DMS53 (cell line): Measurements from ENCODE around the gene KRCC1.
"Not testable (repeated sequence)": the region's sequence is repeated elsewhere in the genome, so short reads cannot be mapped to it uniquely, and the experiment has no call there.

Experiments
- DNase-seq: peaks from one replicate; lab custom pipeline; 2025; lab: John Stamatoyannopoulos, UW

KRCC1 gene

DNA sequence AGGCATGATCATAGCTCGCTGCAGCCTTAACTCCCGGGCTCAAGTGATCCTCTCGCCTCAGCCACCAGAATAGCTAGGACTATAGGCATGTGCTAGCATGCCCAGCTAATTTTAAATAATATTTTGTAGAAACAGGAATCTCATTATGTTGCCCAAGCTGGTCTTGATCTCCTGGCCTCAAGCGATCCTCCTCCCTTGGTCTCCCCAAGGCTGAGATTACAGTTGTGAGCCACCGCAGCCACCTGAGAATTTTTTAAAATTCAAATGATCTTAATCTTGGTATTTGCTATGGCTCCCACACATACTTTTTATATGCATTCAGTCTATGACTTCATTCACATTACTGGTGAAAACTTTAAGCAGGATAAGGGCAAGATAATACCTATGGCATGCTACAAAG, 13.1 kb downstream of the KRCC1 start:
- no peak for DNase-seq

DNA sequence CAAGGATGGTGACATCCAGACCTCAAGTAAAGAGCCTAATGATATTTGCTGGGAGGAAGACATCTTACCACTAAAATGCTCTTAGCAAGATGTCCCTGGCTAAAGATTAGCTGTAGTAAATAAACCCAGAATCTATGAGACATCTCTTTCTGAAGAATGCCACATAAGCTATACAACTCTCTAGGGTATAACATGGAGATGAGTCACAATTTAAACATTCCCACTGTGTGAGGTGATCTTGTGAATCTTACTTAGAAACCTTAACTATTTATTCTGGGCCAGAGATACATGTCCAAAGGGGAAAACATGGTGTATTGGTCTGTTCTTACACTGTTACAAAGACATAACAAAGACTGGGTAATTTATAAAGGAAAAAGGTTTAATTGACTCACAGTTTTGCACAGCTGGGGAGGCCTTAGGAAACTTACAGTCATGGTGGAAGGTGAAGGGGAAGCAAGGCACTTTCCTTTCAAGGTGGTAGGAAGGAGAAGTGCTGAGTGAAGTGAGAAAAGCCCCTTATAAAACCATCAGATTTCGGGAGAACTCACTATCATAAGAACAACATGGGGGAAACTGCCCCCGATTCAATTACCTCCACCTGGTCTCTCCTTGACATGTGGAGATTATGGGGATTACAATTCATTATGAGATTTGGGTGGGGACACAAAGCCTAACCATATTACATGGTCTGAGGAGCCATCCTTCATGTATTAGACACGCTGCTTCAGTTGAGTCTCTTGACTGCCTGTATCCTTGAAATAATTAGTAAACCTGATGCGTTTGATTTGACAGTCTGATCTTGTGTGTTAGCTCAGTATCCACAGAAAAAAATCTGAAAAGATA, 17.1 kb downstream of the KRCC1 start:
- peak; percentile 54 for DNase-seq

DNA sequence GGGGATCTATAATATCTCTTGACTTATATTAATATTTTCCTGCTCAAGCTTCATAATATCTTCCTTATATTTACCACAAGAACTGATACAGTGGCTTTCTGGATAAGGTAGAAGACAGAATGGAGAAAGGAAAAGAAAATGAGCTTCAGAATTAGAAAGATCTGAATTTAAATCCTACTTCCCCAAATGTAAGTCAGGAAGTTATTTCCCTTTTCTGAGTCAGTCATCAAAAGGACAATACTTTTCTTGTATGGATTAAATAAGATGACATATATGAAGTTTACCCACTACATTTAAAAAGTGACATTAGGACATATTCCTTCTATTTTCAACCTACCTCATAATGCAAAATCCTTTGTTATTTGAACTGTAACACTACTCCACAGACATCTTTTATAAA, 19.0 kb downstream of the KRCC1 start:
- no peak for DNase-seq

DNA sequence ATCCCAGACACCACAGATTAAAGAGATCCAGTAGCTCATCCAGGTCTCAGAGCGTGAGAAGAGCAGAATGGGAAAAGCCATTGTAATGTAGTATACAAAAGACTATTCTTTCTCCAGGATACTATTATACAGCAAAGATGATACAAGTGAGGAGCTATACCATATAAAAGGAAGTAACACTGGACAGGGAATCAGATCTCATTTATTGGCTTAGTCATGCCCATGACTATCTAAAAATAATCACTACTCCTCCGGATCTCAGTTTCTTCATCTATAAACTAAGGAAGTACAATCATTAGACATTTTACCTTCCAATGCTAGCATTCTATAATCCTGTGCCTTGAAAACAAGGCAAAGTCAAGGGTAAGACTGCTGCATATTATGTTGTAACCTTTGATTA, 19.4 kb downstream of the KRCC1 start:
- no peak for DNase-seq

DNA sequence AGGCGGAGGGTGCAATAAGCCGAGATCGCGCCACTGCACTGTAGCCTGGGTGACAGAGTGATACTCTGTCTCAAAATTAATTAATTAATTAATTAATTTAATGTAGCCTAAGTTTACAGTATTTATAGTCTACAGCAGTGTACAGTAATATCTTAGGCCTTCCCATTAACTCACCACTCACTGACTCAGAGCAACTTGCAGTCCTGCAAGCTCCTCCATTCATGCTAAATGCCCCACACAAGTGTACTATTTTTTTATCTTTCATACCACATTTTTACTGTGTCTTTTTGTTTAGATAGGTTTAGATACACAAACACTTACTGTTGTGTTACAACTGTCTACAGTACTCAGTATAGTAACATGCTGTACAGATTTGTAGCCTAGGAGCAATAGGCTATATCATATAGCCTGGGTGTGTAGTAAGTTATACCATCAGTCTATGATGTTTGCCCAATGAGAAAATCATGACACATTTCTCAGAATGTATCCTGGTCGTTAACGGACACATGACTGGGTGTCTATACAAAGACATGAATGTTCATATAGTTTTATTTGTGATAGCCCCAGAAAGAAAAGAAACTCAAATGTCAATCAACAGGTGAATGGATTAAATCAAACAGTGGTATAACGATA, 23.4 kb downstream of the KRCC1 start:
- DNase-seq = no peak

DNA sequence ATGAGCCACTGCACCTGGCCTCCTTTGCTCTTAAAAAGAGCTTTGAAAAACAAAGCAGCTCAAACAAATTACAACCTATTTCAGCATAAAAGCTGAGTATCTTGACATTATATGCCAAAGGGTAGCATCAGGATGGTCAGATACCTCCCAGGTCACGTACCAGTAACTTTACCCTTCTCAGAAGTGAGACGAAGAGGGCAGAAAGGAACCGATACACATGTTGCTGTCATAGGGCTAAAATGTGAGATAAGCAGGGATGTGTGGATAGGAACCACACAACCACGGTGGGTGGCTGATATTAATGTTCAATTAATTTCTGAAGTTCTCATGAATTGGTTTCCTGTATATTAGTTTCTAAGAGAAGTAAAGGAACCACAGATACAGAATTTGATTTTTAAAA, 26.7 kb downstream of the KRCC1 start:
- no peak for DNase-seq

DNA sequence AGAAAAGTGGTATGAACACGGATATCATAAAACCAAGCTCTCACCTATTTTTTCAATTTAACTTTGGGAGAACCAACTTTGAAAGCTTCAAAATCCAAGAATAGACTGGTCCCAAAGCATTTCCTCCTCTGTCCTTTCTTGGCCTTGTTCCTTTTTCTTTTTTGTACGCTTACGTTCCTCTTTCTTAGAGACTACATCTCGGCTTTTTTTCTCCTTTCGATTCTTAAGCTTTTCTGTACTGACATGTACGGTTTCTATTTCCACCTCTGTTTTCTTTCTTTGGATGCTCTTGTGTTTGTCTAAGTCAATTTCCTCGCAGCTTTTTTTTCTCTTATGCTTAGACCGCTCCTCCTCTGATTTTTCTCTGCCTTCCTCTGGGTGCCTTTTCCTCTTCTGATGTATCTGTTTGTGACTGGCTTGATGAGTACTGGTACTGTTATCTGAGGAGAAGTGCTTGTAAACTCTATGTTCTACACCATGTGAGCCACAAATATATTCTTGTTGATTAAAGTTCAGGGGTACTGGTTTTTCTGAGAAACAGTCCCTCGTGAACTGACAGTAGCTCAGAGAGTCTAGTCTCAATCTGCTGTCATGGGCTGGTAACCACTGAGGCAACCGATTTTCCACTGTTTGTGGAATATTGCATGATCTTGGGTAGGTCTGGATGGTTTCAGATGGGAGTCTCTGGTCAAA, 27.7 kb downstream of the KRCC1 start:
- DNase-seq = no peak

DNA sequence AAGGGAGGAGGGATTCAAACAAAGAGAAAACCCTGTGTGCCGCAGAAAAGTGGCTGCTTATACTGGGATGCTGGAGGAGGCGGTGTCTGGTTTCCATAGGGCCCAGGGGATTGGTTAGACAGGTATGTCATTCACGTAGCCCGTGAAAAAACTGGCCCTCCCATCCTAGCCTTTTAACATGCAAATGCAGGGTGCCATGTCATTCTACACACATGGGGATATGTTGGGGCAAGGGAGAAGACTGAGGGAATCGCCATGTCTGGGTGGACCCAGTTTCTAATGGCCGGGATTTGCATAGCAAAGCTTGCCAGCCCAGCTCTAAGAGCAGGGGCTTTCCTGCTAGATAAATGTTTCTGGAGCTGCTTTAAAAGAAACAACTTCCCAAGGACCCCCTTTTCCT, 31.1 kb downstream of the KRCC1 start:
- no peak for DNase-seq

DNA sequence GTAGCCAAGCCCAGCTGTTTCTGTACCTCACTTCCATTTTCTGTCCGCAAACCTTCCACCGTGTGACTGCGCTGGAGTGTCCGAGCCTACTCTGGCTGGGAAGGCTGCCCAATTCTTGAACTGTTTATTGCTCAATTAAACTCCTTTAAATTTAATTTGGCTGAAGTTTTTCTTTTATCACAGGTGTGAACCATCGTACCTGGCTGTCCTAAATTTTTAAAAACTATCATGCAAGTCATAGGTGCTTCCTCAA, 33.0 kb downstream of the KRCC1 start:
- DNase-seq = no peak

DNA sequence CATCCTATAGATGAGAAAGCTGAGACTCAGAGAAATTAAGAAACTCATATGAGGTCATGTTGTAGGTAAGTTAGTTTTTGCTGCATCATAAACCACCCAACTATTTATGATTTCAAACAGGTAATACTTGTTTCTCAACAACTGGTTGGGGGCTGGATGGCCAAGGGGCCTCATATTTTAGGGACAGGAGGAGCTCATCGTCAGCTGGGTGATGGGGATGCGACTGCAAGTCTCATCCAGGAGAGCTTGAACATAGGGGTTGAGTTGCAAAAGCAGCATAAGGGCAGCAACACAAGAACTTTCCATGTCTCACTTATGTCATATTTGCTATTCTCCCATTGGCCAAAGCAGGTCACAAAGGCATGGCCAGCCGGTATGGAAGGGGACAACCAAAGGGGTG, 35.6 kb downstream of the KRCC1 start:
- no peak for DNase-seq

DNA sequence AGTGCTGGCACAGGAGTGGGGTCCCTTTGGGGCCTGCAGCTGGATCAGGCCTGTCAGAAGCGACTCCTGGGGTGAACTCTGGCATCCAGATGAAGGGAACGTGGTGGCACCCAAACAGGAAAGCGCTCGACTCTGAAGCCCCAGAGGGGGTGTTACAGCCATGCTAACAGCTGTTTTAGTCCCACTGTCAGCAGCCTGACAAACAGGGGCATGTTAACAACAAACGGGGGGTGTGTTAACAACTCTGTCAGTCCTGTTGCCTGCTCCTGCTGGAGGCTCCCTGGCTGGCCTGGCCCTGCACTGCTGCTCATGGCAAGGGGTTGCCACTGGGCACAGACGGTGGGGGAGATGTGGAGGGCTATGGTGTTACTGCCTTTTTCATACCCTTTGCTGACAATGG, 36.7 kb downstream of the KRCC1 start:
- no peak for DNase-seq

DNA sequence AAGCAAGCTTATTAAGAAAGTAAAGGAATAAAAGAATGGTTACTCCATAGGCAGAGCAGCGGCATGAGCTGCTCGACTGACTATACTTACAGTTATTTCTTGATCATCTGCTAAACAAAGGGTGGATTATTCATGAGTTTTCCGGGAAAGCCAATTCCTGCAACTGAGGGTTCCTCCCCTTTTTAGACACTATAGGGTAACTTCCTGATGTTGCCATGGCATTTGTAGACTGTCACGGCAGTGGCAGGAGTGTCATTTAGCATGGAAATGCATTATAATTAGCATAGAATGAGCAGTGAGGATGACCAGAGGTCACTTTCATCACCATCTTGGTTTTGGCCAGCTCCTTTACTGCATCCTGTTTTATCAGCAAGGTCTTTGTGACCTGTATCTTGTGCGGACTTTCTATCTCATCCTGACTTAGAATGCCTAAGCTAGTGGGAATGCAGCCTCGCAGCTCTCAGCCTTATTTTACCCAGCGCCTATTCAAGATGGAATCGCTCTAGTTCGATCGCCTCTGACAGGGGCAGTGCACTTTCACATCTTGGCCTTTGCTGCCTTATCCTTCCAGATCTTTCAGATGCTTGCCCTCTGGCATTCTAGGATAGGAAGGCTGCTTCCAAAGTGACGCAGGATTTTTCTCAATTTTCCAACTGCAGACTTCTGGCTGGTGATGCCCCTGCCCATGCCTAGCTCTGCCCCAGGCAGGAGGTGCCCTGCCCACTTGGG, 37.3 kb downstream of the KRCC1 start:
- not testable (repeated sequence) for DNase-seq

DNA sequence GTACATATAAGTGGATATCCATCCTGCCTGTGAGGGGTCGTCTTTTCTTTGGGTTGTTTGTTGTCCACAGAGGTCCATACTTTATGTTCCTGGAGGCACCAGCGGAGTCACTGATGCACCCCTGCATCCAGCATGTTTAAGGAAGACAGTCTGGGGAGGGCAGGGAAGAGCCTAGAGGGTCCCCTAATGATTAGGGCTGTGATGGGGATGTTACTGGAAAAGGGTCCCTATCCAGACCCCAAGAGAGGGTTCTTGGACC, 37.9 kb downstream of the KRCC1 start:
- DNase-seq = not testable (repeated sequence)

DNA sequence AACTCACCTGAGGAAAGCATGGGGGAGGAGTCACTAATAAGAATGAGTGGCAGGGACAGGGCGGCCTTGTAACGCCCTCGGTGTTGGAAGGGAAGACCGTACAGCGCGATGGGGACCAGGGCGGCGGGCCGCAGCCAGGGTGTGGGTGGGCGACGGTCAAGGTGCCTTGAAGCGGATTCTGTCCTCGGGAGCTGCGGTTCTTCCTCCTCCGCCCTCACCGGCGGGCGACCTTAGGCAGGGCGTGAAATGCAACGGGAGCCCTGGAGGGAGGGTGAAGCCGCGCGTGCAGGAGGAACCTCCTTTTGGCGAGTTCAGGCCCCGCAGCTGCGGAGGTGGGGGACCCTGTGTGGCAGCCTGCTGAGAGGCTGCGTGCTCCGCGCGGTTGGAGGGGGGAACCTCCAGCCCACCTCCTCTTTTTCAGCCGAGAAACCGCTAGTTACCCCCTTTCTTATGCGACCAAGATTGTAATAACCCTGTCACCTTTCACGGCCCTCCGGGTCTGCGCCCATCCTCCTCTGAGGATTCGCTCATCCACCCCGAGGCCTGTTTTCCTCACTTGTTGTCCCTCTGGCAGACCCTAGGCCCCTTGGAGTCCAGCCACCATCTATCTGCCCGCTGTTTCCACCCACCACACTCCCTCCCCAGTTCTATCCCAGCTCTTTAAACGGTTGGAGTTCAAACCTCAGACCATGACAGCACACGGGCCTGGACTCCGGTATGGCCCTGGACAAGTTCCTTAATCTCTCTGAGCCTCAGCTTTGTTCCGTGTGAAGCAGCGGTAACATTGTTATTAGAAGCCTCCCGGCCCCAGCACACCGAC, 38.4 kb downstream of the KRCC1 start:
- DNase-seq = peak; percentile 93

DNA sequence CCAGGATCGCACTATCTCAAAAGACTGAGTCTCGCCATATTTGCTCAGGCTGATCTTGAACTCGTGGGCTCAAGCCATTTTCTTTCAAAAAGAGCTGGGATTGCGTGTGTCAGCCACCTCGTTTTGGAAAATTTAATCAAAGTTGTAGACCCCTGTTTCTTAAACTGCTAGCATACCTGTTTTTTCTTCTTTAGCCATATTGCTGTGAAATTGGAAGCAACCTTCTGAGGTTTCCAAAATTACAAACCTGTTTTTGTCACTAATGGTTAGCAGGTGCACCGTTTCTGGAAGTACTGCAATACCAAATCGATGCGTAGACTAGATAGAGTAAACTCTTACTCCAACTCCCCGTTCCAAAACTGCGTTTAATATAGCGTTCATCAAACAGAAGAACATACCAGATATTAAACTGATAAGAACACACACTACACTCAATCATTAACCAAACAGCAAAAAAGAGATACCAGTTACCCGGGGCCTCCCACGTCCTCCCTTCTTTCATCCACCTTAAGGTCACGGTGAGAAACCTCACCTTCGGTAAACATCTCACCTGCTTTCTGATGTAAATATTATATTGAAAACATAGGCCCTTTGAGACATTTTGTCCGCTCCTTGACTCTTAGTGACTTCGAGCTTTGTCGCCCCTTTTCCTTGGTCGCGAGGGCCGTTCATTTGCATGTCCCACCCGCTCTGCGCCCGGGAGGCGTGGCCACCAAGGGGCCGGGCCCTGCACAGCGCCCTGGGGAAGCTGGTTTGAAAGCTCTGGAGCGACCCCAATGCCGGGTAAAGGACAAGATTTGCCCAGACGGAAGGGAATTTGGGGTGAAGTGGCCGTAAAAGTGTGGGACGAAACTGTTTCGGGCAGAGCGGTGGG, 39.3 kb downstream of the KRCC1 start, which contains the start of gene RNU2-63P:
RNU2-63P (minus strand) TSS at position 462 of the 874 bp plus-strand sequence.
- DNase-seq = peak; percentile 94

DNA sequence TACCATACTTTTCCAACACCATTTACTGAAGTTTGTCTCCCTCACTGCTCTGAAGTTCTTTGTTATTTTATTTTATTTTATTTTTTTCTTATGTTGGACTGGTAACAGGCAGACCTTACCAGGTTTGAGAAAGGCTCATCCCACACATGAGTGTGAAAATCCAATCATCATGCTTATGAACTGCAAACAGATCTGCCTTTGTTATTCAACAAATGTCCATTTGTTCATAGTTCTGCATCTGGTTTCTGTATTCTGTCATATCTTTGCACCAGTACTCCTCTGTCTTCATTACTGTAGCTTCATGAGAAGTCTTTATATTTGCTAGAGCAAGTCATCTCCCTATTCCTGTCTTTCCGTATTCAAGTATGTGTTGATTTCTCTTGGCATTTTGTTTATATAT, 44.6 kb downstream of the KRCC1 start:
- no peak for DNase-seq

DNA sequence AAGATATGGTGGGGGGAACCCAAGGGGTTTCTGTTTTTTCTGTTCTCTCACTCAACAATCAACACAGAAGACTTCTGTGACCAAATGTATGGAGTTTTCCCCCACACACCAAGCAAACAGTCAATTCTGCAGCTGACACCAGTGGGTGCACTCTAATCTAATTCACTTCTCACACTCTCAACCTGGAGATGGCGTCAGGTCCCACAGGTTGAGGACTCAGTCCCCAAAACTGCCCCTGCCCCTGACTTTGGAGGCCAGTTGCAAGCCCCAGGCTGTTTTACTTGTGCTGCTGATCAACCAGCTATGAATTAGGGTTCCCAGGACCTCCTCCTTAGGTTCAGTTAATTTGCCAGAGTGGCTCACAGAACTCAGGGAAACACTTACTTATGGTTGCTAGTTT, 45.4 kb downstream of the KRCC1 start:
- DNase-seq = no peak

DNA sequence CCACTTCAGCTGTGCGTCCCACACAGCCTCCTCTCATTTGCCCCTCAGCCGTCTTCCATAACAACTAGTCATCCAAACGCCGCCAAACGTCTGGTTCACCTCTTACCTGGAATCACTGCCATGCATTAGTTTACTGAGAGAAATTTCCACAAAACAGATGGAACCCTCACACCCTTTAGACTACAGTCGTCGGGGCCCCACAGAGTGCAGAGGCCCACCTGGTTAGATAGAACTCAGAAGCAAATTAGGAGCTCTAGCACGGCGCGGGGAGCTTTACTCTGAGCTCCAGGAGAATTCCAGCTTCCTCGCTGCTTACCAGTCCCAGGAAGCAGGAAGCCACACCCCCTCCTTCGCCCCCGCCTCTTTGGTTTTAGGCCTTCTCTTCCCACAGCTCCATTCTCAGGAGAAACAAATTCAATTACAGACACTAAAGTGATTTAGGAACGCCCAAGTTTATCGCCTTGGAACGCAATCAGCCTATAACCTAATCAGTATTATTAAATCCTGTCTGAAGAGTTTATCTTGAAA, 48.6 kb downstream of the KRCC1 start:
- DNase-seq = no peak

DNA sequence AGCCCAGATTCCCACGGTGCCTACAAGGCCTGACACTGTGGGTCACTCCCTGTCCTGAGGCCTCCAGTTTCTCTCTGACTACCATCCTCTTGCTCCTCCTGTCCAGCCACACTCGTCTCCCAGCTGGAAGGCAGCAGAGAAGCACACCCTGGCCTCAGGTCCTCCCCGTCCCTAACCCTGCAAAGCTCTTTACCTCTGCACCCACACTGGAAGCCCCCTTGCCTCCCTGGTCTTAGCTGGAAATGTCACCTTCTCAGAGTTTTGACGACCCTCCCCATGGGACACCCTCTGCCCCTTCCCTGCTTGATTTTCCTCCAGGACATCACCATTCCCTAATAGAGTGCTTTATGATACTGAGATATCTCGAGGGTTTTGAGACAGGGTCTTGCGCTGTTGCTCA, 49.8 kb downstream of the KRCC1 start:
- DNase-seq = no peak

DNA sequence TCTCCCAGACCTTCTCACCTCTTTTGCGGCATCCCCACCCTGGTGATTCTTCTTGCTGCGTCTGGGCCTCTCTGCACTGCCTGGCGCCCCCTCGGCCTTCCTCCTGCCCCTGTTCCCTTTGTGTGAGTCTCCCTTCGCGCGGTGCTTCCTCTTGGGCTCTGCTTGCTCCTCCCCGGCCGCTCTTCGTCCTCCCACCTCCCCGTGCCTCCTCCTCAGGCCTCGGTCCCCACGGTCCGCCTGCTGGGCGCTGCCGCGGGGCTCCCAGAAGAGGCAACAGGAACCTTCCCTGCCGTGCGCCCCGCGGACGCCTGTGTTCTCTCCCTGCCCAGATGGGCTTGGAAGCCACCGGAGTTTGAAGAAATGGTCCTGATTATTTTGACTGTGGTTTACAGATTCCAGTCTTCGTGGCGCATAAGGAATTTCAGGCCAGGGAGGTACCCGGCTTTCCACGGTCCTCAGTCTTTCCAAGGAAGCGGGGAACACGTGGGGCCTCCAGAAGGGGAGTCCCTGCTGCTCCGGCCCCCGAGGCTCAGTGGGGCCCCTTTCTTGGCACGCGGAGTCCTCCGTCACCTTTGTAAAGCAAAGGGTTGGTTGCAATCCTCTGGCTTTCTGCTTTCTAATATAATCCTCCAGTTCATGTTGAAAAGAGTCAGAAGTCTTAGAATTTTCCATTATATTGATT, 52.4 kb downstream of the KRCC1 start:
- DNase-seq = no peak
